GM19438 (cell line): ENCODE results near the gene ZNF467.
A peak's percentile ranks its signal among the peaks of the same experiment; 100 is the strongest.

ENCODE experiments used
- ATAC-seq: cut with Tn5 transposase; IDR thresholded peaks from one replicate; pipeline ENCODE4 v1.9.1; 2021; ENCODE audit warnings: low read depth; ENCODE audit not compliant: unreplicated experiment

ZNF467 gene

DNA sequence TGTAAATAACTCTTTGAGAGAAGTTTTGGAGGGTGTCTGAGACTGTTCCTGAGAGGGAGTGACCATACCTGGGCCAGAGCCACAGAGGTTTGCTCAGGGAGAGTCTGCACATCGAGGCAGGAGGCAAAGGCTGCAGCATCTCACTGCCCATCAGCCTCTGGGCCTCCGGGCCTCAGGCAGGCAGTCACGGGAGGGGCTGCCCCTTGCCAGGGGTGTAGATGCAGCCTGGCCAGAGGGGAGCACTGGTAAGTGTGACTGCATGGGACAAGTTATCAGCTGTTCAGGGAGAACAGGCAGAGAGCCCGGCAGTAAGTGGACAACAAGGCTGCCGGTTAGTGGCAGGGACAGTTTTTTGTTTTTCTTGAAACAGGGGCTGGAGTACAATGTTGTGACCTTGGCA, 55.9 kb downstream of the ZNF467 start:
- no peak for ATAC-seq

DNA sequence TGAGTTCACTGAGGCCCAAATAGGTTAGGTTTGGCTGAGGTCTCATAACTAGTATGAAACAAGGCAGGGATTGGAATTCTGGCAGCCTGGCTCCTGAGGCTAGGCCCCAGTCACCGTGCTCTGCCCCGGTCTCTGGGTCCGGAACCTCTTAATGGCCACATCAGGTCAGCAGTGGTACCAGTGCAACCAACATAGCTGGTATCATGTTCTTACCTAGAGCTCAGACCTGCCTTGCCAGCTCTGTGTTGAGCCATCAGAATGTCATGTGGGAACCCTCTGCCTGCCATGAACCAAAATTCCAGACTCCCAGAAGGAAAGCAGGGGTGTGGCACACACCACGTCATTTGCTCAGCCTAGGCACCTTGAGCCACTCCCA, 56.5 kb downstream of the ZNF467 start:
- ATAC-seq, result no peak

DNA sequence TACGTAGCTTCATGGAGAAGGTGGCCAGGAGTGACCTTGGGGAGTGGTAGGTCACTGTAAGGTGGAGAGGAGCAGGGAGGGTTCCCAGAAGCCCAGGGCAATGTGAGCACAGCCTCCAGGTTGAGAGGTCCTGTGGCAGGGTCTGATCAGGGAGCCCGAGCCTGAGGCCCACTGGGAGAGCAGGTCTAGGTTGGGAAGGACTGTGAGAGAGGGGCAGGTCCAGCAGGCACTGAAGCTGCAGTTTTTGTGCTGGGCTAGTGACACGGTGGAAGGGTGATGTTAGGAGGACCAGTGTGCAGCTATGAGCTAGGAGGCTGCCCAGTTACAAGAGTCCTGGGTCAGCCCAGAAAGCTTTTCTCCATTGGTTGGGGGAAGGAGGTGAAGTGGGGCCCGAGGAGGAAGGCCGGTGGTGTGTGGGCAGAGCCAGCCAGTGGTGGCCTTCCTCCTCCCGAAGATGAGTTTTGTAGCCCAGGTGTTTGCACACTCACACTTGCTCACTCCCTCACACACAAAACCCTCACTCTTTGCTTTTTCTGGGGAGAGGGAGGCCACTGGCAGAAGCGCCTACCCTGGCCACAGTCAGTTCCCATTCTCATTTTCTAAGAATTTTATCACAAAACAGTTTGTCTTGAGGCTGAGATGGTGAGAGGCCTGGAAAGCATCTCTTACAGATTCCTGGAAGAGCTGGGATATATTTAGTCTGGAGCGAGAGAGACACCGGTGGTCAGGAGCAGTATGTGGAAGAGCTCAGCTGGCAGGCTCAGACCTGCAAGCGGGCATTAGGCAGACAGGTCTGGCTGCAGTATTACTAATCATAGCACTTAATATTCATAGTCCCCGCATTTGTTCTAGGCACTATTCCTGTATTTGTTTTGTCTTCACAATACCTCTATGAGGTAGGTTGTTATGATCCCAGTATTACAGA, 57.1 kb downstream of the ZNF467 start:
- no peak for ATAC-seq

DNA sequence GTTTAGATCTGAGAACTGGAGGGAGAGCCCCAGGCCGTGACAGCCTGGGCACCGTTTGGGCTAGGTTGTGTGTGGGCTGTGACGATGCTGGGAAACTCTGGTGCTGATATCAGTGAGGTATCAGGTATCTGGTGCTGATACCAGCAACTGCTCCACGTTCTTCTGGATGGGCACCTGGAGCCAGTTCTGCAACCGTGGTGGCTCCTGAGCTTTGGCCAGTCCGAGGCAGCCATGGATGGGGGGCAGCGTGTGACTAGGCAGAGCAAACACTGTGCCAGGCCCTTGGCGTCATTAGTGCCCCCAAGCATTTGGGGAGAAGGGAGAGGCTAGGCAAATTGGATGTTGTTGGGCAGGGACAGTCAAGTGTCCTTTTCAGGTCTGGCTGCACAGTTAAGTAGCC, 57.9 kb downstream of the ZNF467 start:
- no peak for ATAC-seq

DNA sequence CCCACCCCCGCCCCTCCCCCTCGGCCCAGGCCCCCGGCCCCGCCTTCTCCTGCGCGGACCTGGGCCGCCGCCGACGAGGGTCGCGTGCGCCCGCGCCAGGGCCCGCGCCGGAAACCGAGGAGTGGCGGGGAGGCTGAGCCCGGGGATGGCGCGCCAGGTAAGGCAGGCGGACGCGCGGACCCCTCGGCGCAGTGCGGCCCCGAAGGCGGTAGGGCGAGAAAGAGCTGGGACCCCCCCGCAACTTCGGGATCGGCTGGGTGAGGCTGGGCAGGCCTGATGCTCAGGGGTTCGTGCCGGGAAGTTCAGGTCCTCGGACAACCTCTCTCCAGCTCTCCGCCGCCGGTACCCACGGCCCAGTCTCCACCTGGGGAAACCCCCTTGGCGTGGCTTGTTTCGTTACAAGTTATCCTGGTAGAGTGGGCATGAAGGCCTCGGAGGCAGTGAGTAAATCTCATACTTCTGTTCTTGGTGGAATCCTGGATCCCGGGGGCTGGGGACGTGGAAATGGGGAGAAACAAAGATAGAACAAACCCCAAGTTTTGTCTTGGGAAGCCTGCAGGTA, 58.4 kb downstream of the ZNF467 start:
- peak; percentile 26 for ATAC-seq
